Testis (tissue), 3 donors: ENCODE data around the gene EPS8L3. TPM values are rescaled to one million over a fixed set of nuclear protein-coding genes. Genes with fewer than 3 reads are reported as not detected.

Experiments
- DNase-seq: peaks from one replicate; pipeline ENCODE4 v3.0.0-alpha.2; 2019
- H3K27ac ChIP-seq, 2 donors: fragments of 200-600 bp; sonication (generic); one replicate each; pipeline ENCODE4 v1.5.1; 2019
- H3K27me3 ChIP-seq: fragments of 200-600 bp; sonication (generic); one replicate; pipeline ENCODE4 v1.5.1; 2019
- H3K36me3 ChIP-seq: fragments of 200-600 bp; sonication (generic); one replicate; pipeline ENCODE4 v1.5.1; 2017; ENCODE audit warnings: low read depth; ENCODE audit errors: missing control alignments
- H3K4me1 ChIP-seq: fragments of 200-600 bp; sonication (generic); one replicate; pipeline ENCODE4 v1.5.1; 2019
- H3K4me3 ChIP-seq, 2 donors: fragments of 200-600 bp; sonication (generic); one replicate each; pipeline ENCODE4 v1.5.1; 2017 to 2019
- H3K9me3 ChIP-seq: fragments of 200-600 bp; sonication (generic); one replicate; pipeline ENCODE4 v1.5.1; 2017
- CTCF ChIP-seq, 3 experiments: fragments of 450-650 bp in 2 of 3; fragments of 200-600 bp in 1 of 3; sonication (generic) in 1 of 3; IDR thresholded peaks; one replicate each; pipeline ENCODE4 v1.5.1; 2016 to 2019; ENCODE audit warnings: antibody characterized with exemption in 3 of 3, mild to moderate bottlenecking in 2 of 3, moderate library complexity in 1 of 3
- POLR2A ChIP-seq: fragments of 450-650 bp; IDR thresholded peaks from one replicate; pipeline ENCODE4 v1.6.1; 2017; ENCODE audit warnings: antibody characterized with exemption, mild to moderate bottlenecking, moderate library complexity
- WGBS, 2 donors: methylation state at CpG; one replicate each; pipeline ENCODE4 v1.1.5; 2018; 5-methylcytosine and 5-hydroxymethylcytosine counted together
- intact Hi-C: fragments of 100-400 bp; cut with DNase I; formaldehyde crosslinking; loops from one replicate; pipeline ENCODE4 v1.15.1; 2023; ENCODE audit warnings: low total_unique reads
- polyA plus RNA-seq: library from polyadenylated mRNA; stranded (reverse); fragments of 350-450 nt; fragmentation: Illumina TruSeq; extraction: RNeasy Lipid Tissue Mini Kit (QIAGEN cat#74804); gene quantifications from one replicate; pipeline ENCODE4 v1.2.3, GENCODE V29; 2014; ENCODE audit warnings: low read depth, low replicate concordance; ENCODE audit not compliant: insufficient read depth
- total RNA-seq, 2 donors: library from RNA; depleted of rRNA; stranded (reverse); fragments of >200 nt; gene quantifications; one replicate each; pipeline ENCODE4 v1.2.3, GENCODE V29; 2016

The EPS8L3 gene
- total and polyA plus RNA-seq, 3 donors from 2014 or later, result 3.3 to 7.7 (median 7.2) TPM

- H3K4me3 ChIP-seq, result no peak overlapping the region
- H3K9me3 ChIP-seq, result no peaks in the 10 kb centered on the region
- TF ChIP-seq CTCF (IDR thresholded peaks at IDR 0.05) (no peak), POLR2A (no peak)
- H3K27ac ChIP-seq, result no peak overlapping the region
- WGBS, 2 donors, result 88 to 91% methylated on average over 10 of the region's 12 CpGs
- no peaks in the 10 kb centered on the region for H3K27me3 ChIP-seq
- DNase-seq, result no peak
- no peaks in the 10 kb centered on the region for H3K36me3 ChIP-seq
- intact Hi-C loops, result loop anchor here (5.0 kb wide), 1 partner anchor 191 kb away; the partner anchor contains the start of gene AHCYL1
- peaks cover 21% of the 10 kb centered on the region for H3K4me1 ChIP-seq
Measured at GRCh38 chr1:109790735-109791494, 27.2 kb upstream of the EPS8L3 start.

GRCh38 chr1:109790329-109790728, 26.6 kb upstream of the EPS8L3 start:
- 91 to 100% methylated on average over 2 of the region's 2 CpGs for WGBS, 2 donors
- Histone ChIP-seq H3K36me3 (no peaks in the 10 kb centered on the region), H3K27ac (no peak overlapping the region), H3K27me3 (no peaks in the 10 kb centered on the region), H3K4me3 (no peak overlapping the region), H3K4me1 (peaks cover 21% of the 10 kb centered on the region), H3K9me3 (no peaks in the 10 kb centered on the region)
- intact Hi-C loops, result loop anchor here (5.0 kb wide), 1 partner anchor 192 kb away; the partner anchor contains the start of gene AHCYL1
- TF ChIP-seq CTCF (IDR thresholded peaks at IDR 0.05), result no peak
- TF ChIP-seq POLR2A, result no peak
- no peak for DNase-seq

- H3K4me3 ChIP-seq, result no peak overlapping the region
- H3K27ac ChIP-seq, result no peak overlapping the region
- intact Hi-C loops, result loop anchor here (5.0 kb wide), 1 partner anchor 193 kb away; the partner anchor contains the start of gene AHCYL1
- no peaks in the 10 kb centered on the region for H3K27me3 ChIP-seq
- 88 to 89% methylated on average over 9 of the region's 9 CpGs for WGBS, 2 donors
- no peak for TF ChIP-seq CTCF (IDR thresholded peaks at IDR 0.05)
- no peak for TF ChIP-seq POLR2A
- no peaks in the 10 kb centered on the region for H3K9me3 ChIP-seq
- H3K4me1 ChIP-seq, result peaks cover 21% of the 10 kb centered on the region
- H3K36me3 ChIP-seq, result no peaks in the 10 kb centered on the region
- no peak for DNase-seq
Measured at GRCh38 chr1:109789551-109790180, 25.9 kb upstream of the EPS8L3 start.

GRCh38 chr1:109788695-109789521, 25.2 kb upstream of the EPS8L3 start:
- Histone ChIP-seq H3K9me3 (no peaks in the 10 kb centered on the region), H3K4me3 (no peak overlapping the region), H3K27ac (no peak overlapping the region), H3K36me3 (no peaks in the 10 kb centered on the region), H3K4me1 (peaks cover 20% of the 10 kb centered on the region), H3K27me3 (no peaks in the 10 kb centered on the region)
- TF ChIP-seq POLR2A (no peak), CTCF (IDR thresholded peaks at IDR 0.05) (peak in 1 of 3 experiments; percentile 18)
- intact Hi-C loops, result no loop called here
- 88 to 89% methylated on average over 5 to 9 of the region's 9 CpGs for WGBS, 2 donors
- no peak for DNase-seq
